Activated effector memory CD4-positive, alpha-beta T cell treated with anti-CD3 and anti-CD28 coated beads, Interleukin-2, amount 50 U/mL, for 16 hours (primary cell): ENCODE measurements around the gene KCNT1.

Experiments used
- DNase-seq: peaks from one replicate; pipeline ENCODE4 v3.0.0-alpha.2; 2020

The KCNT1 gene

GRCh38 chr9:135825435-135826187 is 123.6 kb downstream of the KCNT1 start:
- no peak for DNase-seq

GRCh38 chr9:135826188-135826545 is 124.2 kb downstream of the KCNT1 start:
- DNase-seq = no peak

DNA sequence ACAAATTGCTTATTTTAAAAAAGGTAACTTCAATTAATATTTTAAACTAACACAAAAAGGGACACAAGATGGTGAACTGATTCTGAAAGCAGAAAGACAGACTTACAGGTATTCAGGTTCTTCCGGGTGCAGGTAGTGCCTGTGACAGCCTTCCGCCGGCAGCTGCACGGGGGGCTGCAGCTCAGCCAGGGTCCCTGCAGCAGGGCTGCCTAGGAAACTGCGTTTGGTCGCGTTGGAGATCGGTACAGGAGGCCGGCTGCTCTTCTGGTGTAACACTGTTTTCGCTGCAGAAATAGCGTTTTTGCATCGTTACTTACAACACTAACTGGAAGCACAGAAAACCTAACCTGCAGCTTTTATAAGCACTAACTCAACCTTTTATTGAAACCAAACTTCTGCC is 125.3 kb downstream of the KCNT1 start:
- DNase-seq = no peak

DNA sequence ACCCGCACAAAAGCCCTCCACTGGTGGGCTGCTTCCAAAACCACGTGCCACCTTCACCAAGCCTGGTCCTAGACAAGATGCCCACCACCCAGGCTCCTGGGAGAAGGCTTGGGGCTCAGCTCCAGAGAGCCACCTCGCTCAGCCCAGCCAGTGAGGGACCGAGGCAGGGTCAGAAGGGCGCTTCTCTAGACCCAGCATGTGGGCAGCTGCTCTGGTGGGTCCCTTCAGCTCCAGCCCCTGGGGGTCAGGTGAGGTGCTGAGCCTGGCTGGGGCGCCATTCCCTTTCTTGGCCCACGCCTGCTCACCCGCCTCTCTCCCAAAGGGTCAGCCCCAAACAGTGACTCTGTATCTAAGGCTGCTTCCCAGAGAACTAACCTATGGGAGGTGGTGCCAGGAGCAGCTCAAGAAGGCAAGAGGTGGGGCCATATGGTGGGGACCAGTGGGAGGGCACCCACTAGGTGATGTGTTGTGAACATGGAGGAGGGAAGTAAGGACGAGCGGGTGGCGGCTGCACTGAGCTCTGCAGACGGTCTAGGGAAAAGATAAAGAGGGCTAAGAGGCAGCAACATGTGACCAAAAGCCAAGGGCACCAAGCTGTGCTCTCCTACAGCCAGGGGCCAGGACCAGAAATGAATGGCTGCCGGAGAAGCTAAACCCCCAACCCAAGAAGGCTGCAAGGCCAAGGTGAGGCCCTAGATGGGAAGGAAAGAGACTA is 126.0 kb downstream of the KCNT1 start:
- no peak for DNase-seq

DNA sequence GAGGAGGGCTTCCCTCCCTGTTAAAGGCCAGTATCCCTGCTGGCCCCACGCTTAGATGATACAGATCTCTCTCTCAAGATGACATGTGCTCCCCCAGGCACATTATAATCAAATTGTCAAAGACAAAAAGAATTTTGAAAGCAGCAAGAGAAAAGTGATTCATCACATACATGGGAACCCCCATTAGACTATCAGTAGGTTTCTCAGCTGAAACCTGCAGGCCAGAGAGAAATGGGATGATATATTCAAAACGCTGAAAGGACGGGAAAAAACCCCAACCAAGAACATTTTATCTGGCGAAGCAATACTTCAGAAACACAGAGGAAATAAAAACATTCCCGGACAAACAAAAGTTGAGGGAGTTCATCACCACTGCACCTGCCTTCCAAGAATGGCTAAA is 126.7 kb downstream of the KCNT1 start:
- DNase-seq = no peak

DNA sequence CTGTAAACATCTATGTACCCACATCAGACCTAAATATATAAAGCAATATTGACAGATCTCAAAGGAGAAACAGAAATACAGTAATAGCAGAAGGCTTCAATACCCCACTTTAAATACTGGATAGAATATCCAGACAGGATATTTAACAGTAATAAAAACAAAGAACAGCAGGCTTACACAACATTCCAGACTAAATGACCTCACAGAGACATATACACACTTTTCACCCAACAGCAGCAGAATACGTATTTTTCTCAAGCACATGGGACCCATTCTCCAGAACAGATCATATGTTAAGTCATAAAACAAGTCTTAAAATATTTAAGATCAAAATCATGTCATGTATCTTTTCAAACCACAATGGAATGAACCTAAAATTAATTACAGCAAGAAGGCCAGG is 128.5 kb downstream of the KCNT1 start:
- DNase-seq = no peak

- no peak for DNase-seq
Measured at GRCh38 chr9:135833864-135834263, 131.9 kb downstream of the KCNT1 start.

GRCh38 chr9:135835131-135835530 is 133.1 kb downstream of the KCNT1 start:
- no peak for DNase-seq

GRCh38 chr9:135839516-135839915 is 137.5 kb downstream of the KCNT1 start:
- DNase-seq = no peak

GRCh38 chr9:135840107-135840506 is 138.1 kb downstream of the KCNT1 start:
- no peak for DNase-seq

DNA sequence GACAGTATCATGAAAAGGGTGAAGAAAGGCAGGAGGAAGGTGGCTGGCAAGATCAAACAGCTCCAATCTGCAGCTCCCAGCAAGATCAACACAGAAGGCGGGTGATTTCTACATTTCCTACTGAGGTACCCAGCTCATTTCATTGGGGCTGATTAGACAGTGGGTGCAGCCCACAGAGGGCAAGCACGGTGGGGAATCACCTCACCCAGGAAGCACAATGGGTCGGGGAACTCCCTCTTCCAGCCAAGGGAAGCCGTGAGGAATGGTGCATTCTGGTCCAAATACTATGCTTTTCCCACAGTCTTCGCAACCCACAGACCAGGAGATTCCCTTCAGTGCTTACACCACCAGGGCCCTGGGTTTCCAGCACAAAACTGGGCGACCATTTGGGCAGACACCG is 138.6 kb downstream of the KCNT1 start:
- no peak for DNase-seq
